RCC 7860 (cell line): ENCODE data around the gene PADI2.
"Not testable (repeated sequence)": the region's sequence is repeated elsewhere in the genome, so short reads cannot be mapped to it uniquely, and the experiment has no call there.

Source experiments
- DNase-seq: peaks from one replicate; pipeline ENCODE4 v3.0.0-alpha.2; 2015; ENCODE audit warnings: low spot score
- FAIRE-seq: peaks from 2 replicates; lab custom pipeline; 2012; peaks lifted over from hg19 to GRCh38; lab: Jason Lieb, UNC

Gene PADI2

DNA sequence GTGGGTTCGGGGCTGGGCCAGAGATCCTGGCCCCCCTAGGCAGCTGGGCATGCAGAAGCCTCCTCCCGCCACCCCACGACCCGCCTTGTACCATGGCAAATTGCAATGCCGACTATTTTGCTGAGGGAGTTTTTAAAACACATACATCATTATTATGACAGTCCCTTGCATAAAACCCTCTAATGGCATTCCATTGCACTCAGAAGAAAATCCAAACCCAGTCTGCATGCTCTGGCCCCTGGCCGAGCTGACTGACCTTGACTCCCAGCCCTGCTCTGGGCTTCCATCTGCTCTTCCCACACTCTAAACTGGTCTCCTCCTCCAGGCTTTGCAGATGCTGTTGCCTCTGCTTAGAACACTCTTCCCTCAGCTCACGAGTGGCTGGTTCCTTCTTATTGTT lies 28.0 kb downstream of the PADI2 start:
- FAIRE-seq (no peak), DNase-seq (no peak)

DNA sequence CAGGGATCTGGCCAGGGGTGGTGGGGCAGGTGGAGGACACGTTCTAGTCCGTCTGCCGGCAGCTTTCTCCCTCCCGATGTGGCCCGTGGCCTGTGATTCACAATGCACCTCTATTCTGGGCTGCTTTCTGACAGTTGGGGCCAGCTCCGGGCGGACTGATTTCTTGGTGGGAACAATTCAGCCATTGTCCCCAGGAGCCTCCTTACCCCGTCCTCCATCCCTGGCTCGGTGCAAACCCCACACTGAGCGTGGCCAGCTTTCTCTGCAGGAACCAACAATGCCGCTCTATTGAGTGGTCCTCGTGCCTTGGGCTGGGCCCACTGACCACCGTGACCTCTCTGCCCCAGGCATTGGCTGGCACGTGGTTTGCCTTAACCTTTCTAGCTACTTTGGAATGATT lies 29.7 kb downstream of the PADI2 start:
- DNase-seq: no peak
- no peak for FAIRE-seq

DNA sequence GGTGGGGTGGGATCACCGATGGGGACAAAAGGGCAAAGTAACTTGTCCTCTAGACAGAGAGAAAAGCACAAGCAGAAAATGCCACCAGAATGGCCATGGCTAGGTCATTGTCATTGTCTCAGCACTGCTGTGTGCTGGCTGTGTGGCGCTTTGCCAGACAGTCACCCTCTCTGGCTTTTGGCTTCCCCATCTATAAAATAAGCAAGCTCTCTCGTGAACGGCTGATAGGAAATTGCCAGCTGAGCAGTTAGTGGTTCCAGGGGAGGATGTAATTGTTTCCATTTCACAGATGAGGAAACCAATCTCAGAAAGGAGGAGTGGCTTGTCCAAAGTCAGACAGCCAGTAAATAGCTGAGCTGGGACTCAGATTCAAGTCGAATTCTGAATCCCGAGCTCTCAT lies 32.5 kb downstream of the PADI2 start:
- no peak for DNase-seq

DNA sequence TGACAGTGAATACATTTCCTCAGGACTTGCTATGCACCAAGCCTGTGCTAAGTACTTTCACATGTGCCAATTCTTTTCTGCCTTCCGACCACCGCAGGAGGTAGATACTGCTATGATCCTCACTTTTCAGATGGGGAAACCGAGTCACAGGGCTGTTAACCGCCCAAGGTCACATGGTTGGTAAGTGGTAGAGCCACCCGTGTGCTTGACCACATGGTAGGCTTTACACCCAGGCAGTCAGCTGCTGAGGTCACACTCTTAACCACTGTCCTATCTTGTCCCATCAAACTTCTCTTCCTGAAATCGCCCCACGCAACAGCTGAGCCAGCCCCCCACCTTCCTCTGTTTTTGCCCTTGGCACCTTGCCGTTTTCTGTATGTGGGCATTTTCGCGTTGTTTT lies 34.5 kb downstream of the PADI2 start:
- DNase-seq (no peak), FAIRE-seq (no peak)

More for the DNA sequence above, 32.5 kb downstream of the PADI2 start:
- FAIRE-seq: no peak

DNA sequence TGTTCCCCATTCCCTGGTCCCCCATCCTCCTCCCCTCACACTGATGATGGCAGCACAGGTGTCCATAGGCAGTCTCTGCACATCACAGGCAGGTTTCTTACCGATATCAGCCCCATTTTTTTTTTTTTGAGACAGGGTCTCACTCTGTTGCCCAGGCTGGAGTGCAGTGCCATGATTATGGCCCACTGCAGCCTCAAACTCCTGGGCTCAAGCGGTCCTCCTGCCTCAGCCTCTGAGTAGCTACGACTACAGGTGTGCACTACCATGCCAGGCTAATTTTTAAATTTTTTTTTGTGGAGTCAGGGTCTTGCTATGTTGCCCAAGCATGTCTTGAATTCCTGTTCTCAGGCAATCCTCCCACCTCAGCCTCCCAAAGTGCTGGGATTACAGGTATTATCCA lies 36.5 kb downstream of the PADI2 start:
- FAIRE-seq: no peak
- DNase-seq: no peak

DNA sequence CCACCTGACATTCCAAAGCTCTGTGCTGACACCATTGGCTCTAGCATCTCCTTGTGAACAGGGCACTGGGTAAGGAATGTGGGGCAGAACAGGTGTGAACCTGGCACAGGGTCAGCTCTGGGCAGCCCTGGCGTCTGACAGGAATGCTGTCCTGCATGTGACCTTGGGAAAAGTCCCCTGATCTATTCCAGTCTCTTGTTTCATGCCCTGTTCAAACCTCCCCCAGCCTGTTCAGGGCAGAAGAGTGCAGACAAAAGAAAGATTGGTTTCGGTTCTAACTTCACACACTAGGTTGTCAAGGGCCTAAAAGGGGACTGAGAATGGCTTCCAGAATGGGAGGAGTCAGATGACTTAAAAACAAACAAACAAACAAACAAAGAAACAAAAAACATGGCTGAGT lies 37.8 kb downstream of the PADI2 start:
- no peak for DNase-seq
- no peak for FAIRE-seq

DNA sequence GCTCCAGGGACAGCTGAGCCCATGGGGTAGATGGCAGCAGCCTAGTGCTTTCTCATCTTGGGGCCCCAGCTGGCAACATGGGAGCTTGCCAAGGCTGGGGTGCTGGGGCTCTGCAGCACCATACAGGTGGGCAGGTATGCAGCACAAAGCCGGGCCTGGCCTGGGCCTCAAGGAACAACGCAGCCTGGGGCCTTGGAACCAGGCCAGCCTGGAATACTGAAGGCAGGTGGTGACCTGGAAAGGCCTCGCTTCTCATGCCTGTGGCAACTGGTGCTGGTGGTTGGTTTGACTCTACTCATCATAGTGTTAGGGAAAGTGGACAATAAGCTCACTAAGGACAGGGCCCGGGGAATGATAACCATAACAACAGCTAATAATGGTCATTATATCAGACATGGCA lies 38.4 kb downstream of the PADI2 start:
- DNase-seq: no peak
- no peak for FAIRE-seq

DNA sequence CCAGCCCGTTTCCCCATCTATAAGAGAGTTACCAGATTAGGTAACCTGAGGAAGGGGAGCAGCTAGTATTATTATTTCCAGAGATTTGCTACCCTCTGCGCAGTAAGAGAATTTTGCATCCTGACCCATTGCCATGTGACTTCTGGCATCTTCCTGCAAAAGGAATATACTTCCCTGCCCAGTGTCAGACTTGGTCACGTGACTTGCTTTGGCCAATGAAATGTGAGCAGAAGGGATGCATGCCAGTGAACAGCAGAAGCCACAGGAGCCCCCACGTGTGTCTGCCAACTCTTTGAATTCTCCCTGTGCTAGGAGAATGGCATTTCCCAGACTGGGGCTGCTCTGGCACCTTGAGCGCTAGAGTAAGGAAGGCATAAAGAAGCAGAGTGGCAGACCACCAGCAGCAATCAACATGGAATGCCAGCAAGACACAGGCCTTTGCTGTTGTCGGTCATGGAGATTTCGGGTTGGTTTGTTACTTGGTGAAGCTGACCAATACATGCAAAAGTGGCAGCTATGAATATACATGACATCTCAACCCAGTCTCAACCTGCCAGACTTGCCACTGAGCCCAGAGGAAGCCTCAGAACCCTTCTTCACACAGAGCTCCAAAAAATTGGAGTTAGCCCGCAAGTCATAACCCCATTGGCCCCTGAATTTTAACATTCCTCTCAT lies 39.0 kb downstream of the PADI2 start:
- FAIRE-seq (no peak), DNase-seq (no peak)

DNA sequence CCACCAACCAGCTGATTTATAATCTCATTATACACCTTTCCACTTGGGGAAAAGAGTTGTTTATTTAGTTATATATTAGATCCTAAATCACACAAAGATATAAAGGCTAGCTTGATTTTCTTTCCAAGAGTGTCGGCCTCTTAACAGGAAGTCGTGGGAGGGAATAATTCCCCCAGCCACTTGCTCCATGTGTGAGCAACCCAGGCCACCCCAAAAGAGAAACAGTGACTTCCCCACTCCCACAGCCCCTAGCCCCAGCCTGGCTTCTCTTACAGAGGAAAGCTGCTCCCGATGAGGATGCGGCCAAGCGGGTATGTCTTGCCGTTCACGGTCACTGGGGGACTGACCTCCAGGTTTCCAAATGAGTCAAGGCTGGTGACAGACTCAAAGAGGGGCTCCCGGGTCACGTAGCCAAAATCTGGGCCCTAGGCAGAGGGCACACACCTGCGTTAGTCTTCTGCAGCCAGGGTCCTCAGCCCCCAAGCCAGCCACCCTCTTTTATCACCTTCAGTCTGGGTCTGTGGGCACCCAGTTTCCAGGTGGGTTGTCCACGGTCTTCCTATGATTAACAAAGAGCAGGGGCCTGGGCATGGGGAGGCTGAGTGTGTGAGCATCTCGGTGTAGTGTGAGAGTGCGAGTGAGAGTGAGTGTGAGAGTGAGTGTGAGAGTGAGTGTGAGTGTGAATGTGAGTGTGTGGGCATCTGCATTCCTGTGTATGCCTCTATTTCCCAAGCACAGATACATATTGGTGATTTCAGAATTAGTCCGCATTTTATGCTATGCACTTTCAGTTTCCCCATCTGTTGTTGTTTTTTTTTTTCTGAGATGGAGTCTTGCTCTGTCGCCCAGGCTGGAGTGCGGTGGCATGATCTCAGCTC lies 40.0 kb downstream of the PADI2 start:
- DNase-seq (no peak), FAIRE-seq (no peak)

DNA sequence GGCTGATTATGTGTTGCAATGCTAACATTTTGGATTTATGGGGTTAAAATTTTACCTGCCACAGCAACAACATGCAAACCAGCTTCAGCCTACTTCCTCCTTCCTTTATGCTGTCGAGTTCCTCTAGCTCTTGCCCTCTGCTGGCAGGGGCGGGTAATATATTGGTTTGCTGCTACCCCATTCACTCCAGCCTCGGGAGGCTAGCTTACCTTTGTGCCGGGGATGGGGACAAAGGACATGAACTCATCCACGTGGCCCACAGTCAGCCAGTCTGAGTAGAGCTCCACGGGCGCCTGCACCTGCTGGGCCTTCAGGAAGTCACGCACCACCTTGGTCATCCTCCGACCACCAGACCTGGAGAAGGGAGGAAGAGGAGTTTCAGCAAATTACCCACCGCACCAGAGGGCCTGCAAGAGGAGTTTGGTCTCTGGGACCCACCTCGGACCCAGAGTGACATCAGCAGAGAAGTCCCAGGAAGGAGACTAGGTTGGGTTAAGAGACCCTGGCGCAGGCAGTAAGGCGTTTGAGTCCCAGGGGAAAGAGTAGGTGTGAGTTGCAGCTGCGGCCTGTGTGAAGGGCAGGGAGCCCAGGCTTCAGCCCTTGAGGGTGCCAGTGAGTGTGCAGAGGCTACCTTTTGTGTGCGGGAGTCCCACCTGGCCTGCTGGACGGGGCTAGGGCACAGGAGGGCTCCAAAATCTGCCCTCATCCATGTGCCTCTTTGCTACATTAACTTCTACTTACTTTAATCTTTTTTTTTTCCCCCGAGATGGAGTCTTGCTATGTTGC lies 43.6 kb downstream of the PADI2 start:
- no peak for FAIRE-seq
- no peak for DNase-seq

DNA sequence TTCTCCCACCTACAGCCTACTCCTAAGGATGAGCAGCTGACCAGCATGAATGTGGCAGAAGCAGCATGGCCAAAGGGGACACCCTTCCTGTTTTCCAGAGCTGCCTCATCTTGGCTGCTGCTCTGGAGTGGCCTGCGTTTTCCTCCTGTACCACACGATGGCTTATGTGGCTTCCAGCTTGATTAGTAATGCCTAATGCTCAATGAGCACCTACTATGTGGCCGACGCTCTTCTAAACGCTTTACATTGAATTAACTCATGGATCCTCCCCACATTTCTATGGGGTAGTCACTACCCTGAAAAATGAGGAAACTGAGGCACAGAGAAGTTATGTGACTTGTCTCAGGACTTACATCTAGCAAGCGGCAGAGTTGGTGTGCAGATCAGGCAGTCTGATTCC lies 47.5 kb downstream of the PADI2 start:
- FAIRE-seq (no peak), DNase-seq (no peak)

DNA sequence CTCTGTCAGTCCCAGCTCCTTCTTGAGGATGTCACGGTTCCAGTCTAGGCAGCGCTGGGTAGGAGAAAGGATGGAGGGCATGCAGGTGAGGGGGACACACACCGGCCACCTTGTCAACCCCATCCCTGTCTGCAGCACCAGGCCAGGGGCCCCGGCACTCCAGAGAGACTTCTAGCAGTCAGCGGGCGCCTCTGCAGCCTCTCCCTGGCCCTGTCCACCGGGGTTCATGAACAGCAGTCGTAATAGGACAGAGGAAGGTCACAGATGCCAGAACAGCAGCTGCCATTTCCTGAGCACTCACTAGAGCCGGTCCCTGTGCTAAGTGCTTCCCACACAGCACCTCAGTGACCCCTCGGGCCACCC lies 49.1 kb downstream of the PADI2 start:
- no peak for DNase-seq
- FAIRE-seq: no peak

DNA sequence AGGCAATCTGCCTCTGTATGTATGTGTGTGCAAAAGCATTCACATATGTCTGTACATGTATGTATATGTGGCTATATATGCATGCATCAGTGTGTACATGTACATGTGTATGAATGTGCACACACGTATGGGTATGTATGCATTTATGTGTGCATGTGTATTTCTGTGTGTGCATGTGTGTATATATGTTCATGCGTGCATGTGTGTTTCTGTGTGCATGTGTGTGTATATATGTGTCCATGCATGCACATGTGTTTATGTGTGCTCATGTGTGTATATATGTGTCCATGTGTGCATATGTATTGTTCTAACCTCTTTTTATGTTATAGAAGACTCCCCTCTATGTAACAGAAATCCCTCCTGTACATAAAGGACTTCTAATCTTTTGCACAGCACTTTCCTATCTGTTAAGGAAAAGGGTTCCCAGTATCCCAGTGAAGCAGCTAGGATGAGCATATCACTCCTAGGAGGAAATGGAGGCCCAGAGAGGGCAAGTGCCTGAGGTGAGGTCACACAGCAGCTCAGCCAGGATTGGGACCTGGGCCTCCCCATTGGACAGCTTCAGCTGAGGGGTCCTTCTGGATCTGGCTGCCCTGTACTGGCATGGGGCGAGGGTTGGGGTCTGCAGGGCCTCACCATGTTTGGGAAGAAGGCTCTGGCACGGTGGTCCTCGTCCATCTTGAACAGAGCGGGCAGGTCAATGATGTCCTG lies 49.6 kb downstream of the PADI2 start:
- FAIRE-seq (no peak), DNase-seq (no peak)

DNA sequence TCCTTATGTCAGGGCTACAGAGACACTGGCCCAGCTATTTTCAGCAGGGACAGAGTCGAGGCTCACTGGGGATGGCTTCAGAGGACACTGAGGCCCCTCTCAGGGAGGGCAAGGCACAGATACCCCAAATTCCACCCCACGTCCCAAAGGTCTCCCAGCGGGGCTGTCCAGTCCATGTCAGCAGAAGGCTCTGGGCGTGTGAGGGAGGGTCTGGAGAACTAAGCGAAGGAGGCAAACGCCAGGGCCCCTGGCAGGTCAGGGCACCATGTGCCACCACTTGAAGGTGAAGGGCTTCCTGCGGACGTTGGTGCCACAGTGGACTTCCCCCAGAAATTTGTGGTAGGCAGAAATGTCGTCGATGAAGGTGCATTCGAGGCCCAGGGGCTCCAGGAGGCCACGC lies 50.5 kb downstream of the PADI2 start:
- FAIRE-seq (no peak), DNase-seq (no peak)

DNA sequence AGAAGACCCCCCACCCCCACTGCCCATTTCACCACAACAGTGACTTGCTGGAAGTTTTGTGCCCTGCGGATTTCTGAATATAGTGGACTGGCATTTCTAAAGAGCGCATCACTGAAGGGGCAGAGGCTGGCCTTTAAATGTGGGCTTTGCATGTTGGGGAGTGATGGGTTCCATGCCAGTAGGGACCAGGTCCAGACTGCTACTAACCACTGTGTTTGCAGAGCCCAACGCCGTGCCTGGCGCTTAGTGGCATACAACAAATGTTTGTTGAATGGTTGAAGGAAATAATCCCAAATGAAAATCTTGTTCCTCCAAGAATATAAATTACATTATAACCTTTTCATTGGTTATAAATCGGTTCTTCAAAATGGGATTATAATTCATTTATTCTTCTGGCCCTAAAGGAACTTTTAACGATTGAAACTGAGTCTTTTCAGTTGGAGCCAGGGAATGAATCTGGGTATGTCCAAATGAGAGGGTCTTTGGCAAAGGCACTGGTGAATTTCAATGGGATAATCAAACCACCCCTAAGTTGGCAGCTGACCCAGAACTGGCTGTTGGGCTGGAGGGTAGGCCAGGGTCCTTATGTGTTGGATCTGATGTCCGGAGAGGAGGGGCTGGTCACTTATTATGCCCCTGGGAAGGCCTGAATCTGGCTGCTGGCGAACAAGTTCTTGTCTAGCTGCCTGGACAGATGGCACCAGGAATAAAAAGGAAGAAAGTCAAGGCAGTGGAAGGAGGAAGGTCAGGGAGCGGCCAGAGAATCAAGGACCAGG lies 51.6 kb downstream of the PADI2 start:
- no peak for FAIRE-seq

DNA sequence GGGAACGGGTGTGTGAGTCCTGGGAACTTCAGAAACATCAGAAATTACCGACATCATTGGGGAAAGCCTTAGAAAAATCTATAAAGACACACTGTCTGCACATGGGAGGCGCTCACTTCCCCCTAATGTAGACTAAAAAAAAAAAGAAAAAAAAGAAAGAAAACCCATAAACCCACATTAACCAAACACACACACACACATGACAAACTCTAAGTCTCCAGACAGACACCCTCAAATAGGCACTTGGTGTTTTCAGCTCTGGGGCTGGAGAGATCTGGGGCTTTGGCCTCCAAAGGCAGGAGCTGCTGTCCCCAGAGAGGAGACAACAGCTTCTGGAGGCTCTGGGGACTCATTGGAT lies 52.2 kb downstream of the PADI2 start:
- FAIRE-seq (no peak), DNase-seq (no peak)

More for the DNA sequence above, 51.6 kb downstream of the PADI2 start:
- no peak for DNase-seq

DNA sequence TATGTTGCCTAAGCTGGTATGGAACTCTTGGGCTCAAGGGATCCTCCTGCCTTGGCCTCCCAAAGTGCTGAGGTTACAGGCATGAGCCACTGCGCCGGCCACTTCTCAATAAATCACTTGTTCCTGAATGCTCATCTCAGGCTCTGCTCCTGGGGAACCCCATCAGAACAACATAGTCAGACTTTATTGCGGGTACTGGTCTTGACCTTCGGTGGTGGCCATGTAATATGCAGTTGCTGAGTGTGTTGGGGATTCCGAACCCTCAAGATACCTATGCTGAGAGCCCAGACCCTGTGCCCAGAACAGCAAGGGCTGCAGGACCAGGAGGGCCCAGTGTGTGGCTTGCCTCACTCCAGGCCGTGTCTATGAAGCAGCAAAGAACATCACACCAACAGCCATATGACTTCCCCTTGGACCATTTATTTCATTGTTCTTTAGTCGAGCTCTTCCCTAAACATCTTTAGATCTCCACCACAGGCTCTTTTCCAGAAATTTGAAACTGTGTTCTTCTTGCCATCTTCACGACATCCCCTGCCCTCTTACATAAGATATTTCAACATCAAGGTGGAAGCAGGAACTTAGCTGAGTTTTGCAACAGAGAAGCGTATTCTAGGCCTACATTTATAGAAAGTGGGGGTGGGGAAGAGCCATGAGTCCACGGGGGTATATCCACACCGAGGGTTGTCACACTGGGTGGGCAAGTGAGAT lies 52.7 kb downstream of the PADI2 start:
- no peak for FAIRE-seq
- no peak for DNase-seq

DNA sequence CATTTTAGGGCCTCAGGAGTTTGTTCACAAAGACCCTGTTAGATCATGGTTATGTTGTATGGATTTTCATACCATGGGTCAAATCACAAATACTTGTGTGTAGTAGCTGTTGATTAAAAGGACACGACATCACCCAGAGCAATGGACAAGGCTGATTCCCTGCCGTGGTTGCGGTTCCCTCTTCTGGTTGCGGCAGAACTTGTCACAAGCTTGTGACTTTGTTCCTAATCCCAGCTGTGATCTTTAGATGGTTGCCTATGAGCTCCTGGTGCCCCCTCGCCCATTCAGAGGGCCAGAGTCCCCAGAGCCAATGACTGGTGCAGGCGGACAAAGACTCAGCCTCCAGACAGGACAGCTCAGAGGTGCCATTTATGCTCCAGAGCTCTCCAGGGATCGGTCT lies 53.6 kb downstream of the PADI2 start:
- no peak for FAIRE-seq
- no peak for DNase-seq

DNA sequence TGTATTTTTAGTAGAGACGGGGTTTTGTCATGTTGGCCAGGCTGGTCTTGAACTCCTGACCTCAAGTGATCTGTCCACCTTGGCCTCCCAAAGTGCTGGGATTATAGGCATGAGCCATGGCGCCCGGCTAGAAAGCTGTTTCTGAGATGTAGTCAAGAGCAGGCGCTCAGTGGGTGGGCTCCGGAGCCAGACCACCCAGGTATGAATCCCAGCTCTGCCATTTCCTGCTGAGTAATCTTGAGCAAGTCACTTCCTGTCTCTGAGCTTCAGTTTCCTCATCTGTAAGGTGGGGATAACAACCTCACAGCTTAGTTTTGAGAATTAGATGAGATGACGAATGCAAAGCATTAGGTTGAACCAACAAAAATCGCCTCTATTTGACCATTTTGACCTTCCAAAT lies 56.5 kb downstream of the PADI2 start:
- DNase-seq: peak; percentile 79

DNA sequence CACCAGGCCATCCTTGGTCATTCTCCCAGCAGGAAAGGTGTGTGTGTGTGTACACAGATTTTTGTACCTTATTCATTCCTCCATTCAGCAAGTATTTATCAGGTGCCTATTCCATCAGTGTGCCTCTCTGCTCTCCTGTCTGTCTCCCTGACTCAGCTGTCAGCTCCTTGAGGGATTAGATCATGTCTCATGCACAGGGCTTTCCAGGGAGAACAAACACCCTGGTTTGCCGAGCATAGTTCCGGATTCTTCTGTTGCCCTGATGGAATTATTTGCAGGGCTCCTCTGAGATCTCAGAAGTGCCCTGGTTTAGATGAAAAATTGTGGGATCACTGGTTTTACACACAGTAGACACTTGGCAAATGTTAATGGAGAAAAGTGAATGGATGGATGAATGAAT lies 57.4 kb downstream of the PADI2 start:
- DNase-seq (peak; percentile 86), FAIRE-seq (peak; percentile 87)

More for the DNA sequence above, 56.5 kb downstream of the PADI2 start:
- FAIRE-seq: not testable (repeated sequence)
